ENCODE data around the gene FCMR.

The FCMR gene

GRCh38 chr1:206923009-206923960 lies 1.5 kb upstream of the FCMR start:
- DNase-seq = peak; percentile 71

- DNase-seq = no peak
Observed at GRCh38 chr1:206922524-206922923, 783 bp upstream of the FCMR start.

- no peak for DNase-seq
Observed at GRCh38 chr1:206918076-206918475, 3.7 kb downstream of the FCMR start.

- DNase-seq = no peak
Observed at GRCh38 chr1:206916000-206916709, 5.6 kb downstream of the FCMR start.

GRCh38 chr1:206915030-206915735 lies 6.6 kb downstream of the FCMR start:
- DNase-seq = no peak

GRCh38 chr1:206913766-206914537 lies 7.8 kb downstream of the FCMR start:
- DNase-seq = no peak

GRCh38 chr1:206912445-206913095 lies 9.2 kb downstream of the FCMR start:
- DNase-seq = peak; percentile 62

GRCh38 chr1:206911064-206911663 lies 10.6 kb downstream of the FCMR start:
- DNase-seq = no peak

GRCh38 chr1:206909883-206910318 lies 11.8 kb downstream of the FCMR start:
- no peak for DNase-seq

- no peak for DNase-seq
Observed at GRCh38 chr1:206909161-206909882, 12.4 kb downstream of the FCMR start.

- DNase-seq = no peak
Observed at GRCh38 chr1:206908038-206908437, 13.7 kb downstream of the FCMR start.

- DNase-seq = no peak
Observed at GRCh38 chr1:206907304-206907991, 14.3 kb downstream of the FCMR start.

GRCh38 chr1:206905295-206906164 lies 16.2 kb downstream of the FCMR start:
- peak; percentile 67 for DNase-seq

GRCh38 chr1:206904423-206905142 lies 17.2 kb downstream of the FCMR start:
- DNase-seq = no peak

GRCh38 chr1:206903687-206904086 lies 18.1 kb downstream of the FCMR start:
- no peak for DNase-seq

GRCh38 chr1:206902702-206903101 lies 19.0 kb downstream of the FCMR start:
- DNase-seq = no peak

GRCh38 chr1:206901944-206902343 lies 19.8 kb downstream of the FCMR start:
- DNase-seq = no peak

- no peak for DNase-seq
Observed at GRCh38 chr1:206900149-206900548, 21.6 kb downstream of the FCMR start.
